Neuron (in vitro differentiated cells): ENCODE measurements around the gene ZACN.

Experiments used
- H2AFZ ChIP-seq: one replicate; pipeline ENCODE4 v1.6.1; 2013; ENCODE audit warnings: low read depth, mild to moderate bottlenecking, inconsistent platforms, low read length, moderate library complexity
- H3K27me3 ChIP-seq: one replicate; pipeline ENCODE4 v1.6.1; 2013; ENCODE audit warnings: low read length; ENCODE audit not compliant: insufficient read depth
- H3K36me3 ChIP-seq: one replicate; pipeline ENCODE4 v1.6.1; 2013; ENCODE audit warnings: low read length; ENCODE audit not compliant: insufficient read depth
- H3K4me1 ChIP-seq: one replicate; pipeline ENCODE4 v1.6.1; 2013; ENCODE audit warnings: low read length; ENCODE audit not compliant: insufficient read depth
- H3K4me3 ChIP-seq: 2 replicates; pipeline ENCODE4 v1.5.1; 2013; ENCODE audit warnings: mild to moderate bottlenecking, low read length, moderate library complexity
- H3K9me3 ChIP-seq: one replicate; pipeline ENCODE4 v1.6.1; 2013; ENCODE audit warnings: low read length

Gene ZACN

GRCh38 chr17:76089680-76090516 is 10.9 kb downstream of the ZACN start:
- Histone ChIP-seq H3K9me3 (no peaks in the 10 kb centered on the region), H3K36me3 (peaks cover 92% of the 10 kb centered on the region), H3K4me1 (no peaks in the 10 kb centered on the region), H3K4me3 (no peak overlapping the region), H3K27me3 (no peaks in the 10 kb centered on the region), H2AFZ (no peak overlapping the region)

- Histone ChIP-seq H3K9me3 (no peaks in the 10 kb centered on the region), H3K36me3 (peaks cover 88% of the 10 kb centered on the region), H3K4me3 (no peak overlapping the region), H2AFZ (no peak overlapping the region), H3K27me3 (no peaks in the 10 kb centered on the region), H3K4me1 (no peaks in the 10 kb centered on the region)
These were observed 11.6 kb downstream of the ZACN start for GRCh38 chr17:76090517-76091129.

GRCh38 chr17:76091526-76092286 is 12.7 kb downstream of the ZACN start:
- no peaks in the 10 kb centered on the region for H3K9me3 ChIP-seq
- H3K36me3 ChIP-seq: peaks cover 83% of the 10 kb centered on the region
- no peaks in the 10 kb centered on the region for H3K4me1 ChIP-seq
- H2AFZ ChIP-seq: no peak overlapping the region
- no peak overlapping the region for H3K4me3 ChIP-seq
- H3K27me3 ChIP-seq: no peaks in the 10 kb centered on the region

- Histone ChIP-seq H3K4me1 (no peaks in the 10 kb centered on the region), H3K4me3 (no peak overlapping the region), H3K36me3 (peaks cover 81% of the 10 kb centered on the region), H2AFZ (no peak overlapping the region), H3K27me3 (no peaks in the 10 kb centered on the region), H3K9me3 (no peaks in the 10 kb centered on the region)
These were observed 13.8 kb downstream of the ZACN start for GRCh38 chr17:76092526-76093413.

GRCh38 chr17:76094046-76094445 is 15.1 kb downstream of the ZACN start:
- no peaks in the 10 kb centered on the region for H3K4me1 ChIP-seq
- no peak overlapping the region for H2AFZ ChIP-seq
- no peaks in the 10 kb centered on the region for H3K27me3 ChIP-seq
- H3K4me3 ChIP-seq: no peak overlapping the region
- H3K36me3 ChIP-seq: peaks cover 74% of the 10 kb centered on the region
- H3K9me3 ChIP-seq: no peaks in the 10 kb centered on the region

GRCh38 chr17:76095943-76096342 is 17.0 kb downstream of the ZACN start:
- Histone ChIP-seq H3K36me3 (peaks cover 69% of the 10 kb centered on the region), H2AFZ (no peak overlapping the region), H3K27me3 (no peaks in the 10 kb centered on the region), H3K4me3 (no peak overlapping the region), H3K4me1 (no peaks in the 10 kb centered on the region), H3K9me3 (no peaks in the 10 kb centered on the region)

GRCh38 chr17:76097716-76098295 is 18.8 kb downstream of the ZACN start:
- no peak overlapping the region for H2AFZ ChIP-seq
- no peaks in the 10 kb centered on the region for H3K27me3 ChIP-seq
- no peaks in the 10 kb centered on the region for H3K9me3 ChIP-seq
- peaks cover 7% of the 10 kb centered on the region for H3K4me1 ChIP-seq
- peaks cover 68% of the 10 kb centered on the region for H3K36me3 ChIP-seq
- no peak overlapping the region for H3K4me3 ChIP-seq

- no peaks in the 10 kb centered on the region for H3K9me3 ChIP-seq
- no peaks in the 10 kb centered on the region for H3K27me3 ChIP-seq
- peak overlapping the region; percentile 58 for H2AFZ ChIP-seq
- H3K4me1 ChIP-seq: peaks cover 20% of the 10 kb centered on the region
- peak overlapping the region; percentile 65 for H3K4me3 ChIP-seq
- H3K36me3 ChIP-seq: peaks cover 31% of the 10 kb centered on the region
These were observed 23.9 kb downstream of the ZACN start for GRCh38 chr17:76102944-76103273.

- peaks cover 20% of the 10 kb centered on the region for H3K4me1 ChIP-seq
- no peaks in the 10 kb centered on the region for H3K9me3 ChIP-seq
- H3K27me3 ChIP-seq: no peaks in the 10 kb centered on the region
- H2AFZ ChIP-seq: peak within 1 kb of the TSS; percentile 58
- peak within 1 kb of the TSS; percentile 65 for H3K4me3 ChIP-seq
- H3K36me3 ChIP-seq: peaks cover 30% of the 10 kb centered on the region
These were observed 24.5 kb downstream of the ZACN start, which contains the start of gene EXOC7 for GRCh38 chr17:76103274-76104139. TSS of gene EXOC7 (minus strand) at chr17:76103787. CDS start at chr17:76103692, 95 bp downstream.

GRCh38 chr17:76104140-76104895 is 25.3 kb downstream of the ZACN start:
- Histone ChIP-seq H3K9me3 (no peaks in the 10 kb centered on the region), H3K4me1 (peaks cover 20% of the 10 kb centered on the region), H3K36me3 (peaks cover 26% of the 10 kb centered on the region), H3K4me3 (peak overlapping the region; percentile 65), H3K27me3 (no peaks in the 10 kb centered on the region), H2AFZ (peak overlapping the region; percentile 58)

GRCh38 chr17:76104896-76105231 is 25.9 kb downstream of the ZACN start:
- no peaks in the 10 kb centered on the region for H3K27me3 ChIP-seq
- peaks cover 20% of the 10 kb centered on the region for H3K4me1 ChIP-seq
- peaks cover 21% of the 10 kb centered on the region for H3K36me3 ChIP-seq
- no peaks in the 10 kb centered on the region for H3K9me3 ChIP-seq
- no peak overlapping the region for H2AFZ ChIP-seq
- H3K4me3 ChIP-seq: no peak overlapping the region
